Dermis microvascular lymphatic vessel endothelial cell (primary cell): ENCODE results near the gene ECPAS. TPM values are rescaled to one million over a fixed set of nuclear protein-coding genes. Genes with fewer than 3 reads are reported as not detected.
A peak's percentile ranks its signal among the peaks of the same experiment; 100 is the strongest.
"Not testable (repeated sequence)": the region's sequence is repeated elsewhere in the genome, so short reads cannot be mapped to it uniquely, and the experiment has no call there.

Experiments used
- DNase-seq, 2 donors: peaks; one replicate each; pipeline versions ENCODE4 v3.0.0 to v3.0.0-alpha.2; 2010; ENCODE audit warnings: low read depth in 2 of 2
- total RNA-seq: library from RNA; depleted of rRNA; stranded (reverse); fragments of >200 nt; gene quantifications from 2 replicates; pipeline ENCODE4 v1.2.1, GENCODE V29; 2014

ECPAS gene
- total RNA-seq, 1 donor from 2014 or later: 92.8 TPM

- no peak for DNase-seq
Observed at GRCh38 chr9:111477677-111478076, 6.5 kb downstream of the ECPAS start.

- DNase-seq: no peak
Observed at GRCh38 chr9:111475195-111475594, 9.0 kb downstream of the ECPAS start.

- DNase-seq: no peak
Observed at GRCh38 chr9:111474385-111474784, 9.8 kb downstream of the ECPAS start.

- no peak for DNase-seq
Observed at GRCh38 chr9:111467778-111468367, 16.3 kb downstream of the ECPAS start.

GRCh38 chr9:111463048-111463447 is 21.1 kb downstream of the ECPAS start:
- no peak for DNase-seq

- DNase-seq: no peak
Observed at GRCh38 chr9:111458139-111459009, 25.8 kb downstream of the ECPAS start.

GRCh38 chr9:111456529-111456928 is 27.7 kb downstream of the ECPAS start:
- no peak for DNase-seq

- DNase-seq: no peak
Observed at GRCh38 chr9:111455638-111456037, 28.5 kb downstream of the ECPAS start.

GRCh38 chr9:111454751-111455150 is 29.4 kb downstream of the ECPAS start:
- DNase-seq: no peak

- no peak for DNase-seq
Observed at GRCh38 chr9:111451570-111451969, 32.6 kb downstream of the ECPAS start.

GRCh38 chr9:111450124-111450523 is 34.1 kb downstream of the ECPAS start:
- DNase-seq: no peak

- no peak for DNase-seq
Observed at GRCh38 chr9:111449705-111450104, 34.5 kb downstream of the ECPAS start.

- not testable (repeated sequence) for DNase-seq
Observed at GRCh38 chr9:111445799-111446198, 38.4 kb downstream of the ECPAS start.

GRCh38 chr9:111443454-111443853 is 40.7 kb downstream of the ECPAS start:
- no peak for DNase-seq

- no peak for DNase-seq
Observed at GRCh38 chr9:111442360-111443027, 41.7 kb downstream of the ECPAS start.

GRCh38 chr9:111440226-111440625 is 44.0 kb downstream of the ECPAS start:
- DNase-seq: no peak

GRCh38 chr9:111438541-111439235 is 45.5 kb downstream of the ECPAS start:
- DNase-seq: peak; percentile 40 to 44

GRCh38 chr9:111436571-111436970 is 47.6 kb downstream of the ECPAS start:
- DNase-seq: no peak

GRCh38 chr9:111433082-111433481 is 51.1 kb downstream of the ECPAS start:
- no peak for DNase-seq

- no peak for DNase-seq
Observed at GRCh38 chr9:111431684-111432083, 52.5 kb downstream of the ECPAS start.

GRCh38 chr9:111429175-111429574 is 55.0 kb downstream of the ECPAS start:
- DNase-seq: no peak

- peak in 1 of 2 donors; percentile 25 for DNase-seq
Observed at GRCh38 chr9:111427186-111427585, 57.0 kb downstream of the ECPAS start.
